ENCODE data around the gene CSNK1G3.

DNA sequence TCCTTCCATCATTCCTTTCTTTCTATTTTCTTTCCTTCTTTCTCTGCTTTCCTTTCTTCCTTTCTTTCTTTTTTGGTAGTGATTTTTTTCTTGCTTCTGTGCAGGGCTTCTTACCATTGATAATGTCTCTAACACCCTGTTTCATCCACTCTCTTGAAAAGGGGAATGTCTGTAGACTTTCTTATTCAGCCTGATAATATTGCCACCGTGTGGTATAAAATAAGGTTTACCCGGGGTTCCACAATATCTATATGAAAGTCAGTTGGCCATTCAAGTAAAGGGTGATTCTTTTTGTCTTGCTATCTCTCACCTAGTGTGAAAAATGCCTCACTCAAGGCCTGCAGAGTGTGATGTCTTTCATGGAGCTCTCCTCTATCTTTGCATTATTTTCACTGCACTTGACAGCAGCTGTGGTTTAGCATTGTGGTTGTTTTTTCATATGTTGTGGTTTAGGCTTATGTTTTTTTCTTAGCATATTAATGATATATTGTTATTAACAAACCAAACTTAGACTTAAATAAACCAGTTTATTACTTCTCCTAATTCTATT is 153.9 kb downstream of the CSNK1G3 start:
- TF ChIP-seq, protein P1, sequence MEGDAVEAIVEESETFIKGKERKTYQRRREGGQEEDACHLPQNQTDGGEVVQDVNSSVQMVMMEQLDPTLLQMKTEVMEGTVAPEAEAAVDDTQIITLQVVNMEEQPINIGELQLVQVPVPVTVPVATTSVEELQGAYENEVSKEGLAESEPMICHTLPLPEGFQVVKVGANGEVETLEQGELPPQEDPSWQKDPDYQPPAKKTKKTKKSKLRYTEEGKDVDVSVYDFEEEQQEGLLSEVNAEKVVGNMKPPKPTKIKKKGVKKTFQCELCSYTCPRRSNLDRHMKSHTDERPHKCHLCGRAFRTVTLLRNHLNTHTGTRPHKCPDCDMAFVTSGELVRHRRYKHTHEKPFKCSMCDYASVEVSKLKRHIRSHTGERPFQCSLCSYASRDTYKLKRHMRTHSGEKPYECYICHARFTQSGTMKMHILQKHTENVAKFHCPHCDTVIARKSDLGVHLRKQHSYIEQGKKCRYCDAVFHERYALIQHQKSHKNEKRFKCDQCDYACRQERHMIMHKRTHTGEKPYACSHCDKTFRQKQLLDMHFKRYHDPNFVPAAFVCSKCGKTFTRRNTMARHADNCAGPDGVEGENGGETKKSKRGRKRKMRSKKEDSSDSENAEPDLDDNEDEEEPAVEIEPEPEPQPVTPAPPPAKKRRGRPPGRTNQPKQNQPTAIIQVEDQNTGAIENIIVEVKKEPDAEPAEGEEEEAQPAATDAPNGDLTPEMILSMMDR (conservative IDR thresholded peaks at IDR 0.05 in 1 of 2, IDR thresholded peaks at IDR 0.05 in 1 of 2; ENCODE audit: low read depth in 1 of 2, low read length in 2 of 2), result no peak
- TF ChIP-seq EZH2 (IDR thresholded peaks at IDR 0.05; ENCODE audit: low read length, missing control alignments), result no peak

Data from fibroblast of lung (primary cell).